Neural progenitor cell (in vitro differentiated cells): ENCODE data around the gene AMD1. TPM values are rescaled to one million over a fixed set of nuclear protein-coding genes. Genes with fewer than 3 reads are reported as not detected.

Experiments used
- DNase-seq: peaks from one replicate; pipeline ENCODE4 v3.0.0-alpha.2; 2016; ENCODE audit warnings: low spot score
- H2AFZ ChIP-seq: fragments of 200-600 bp; sonication (generic); replicated peaks from 2 replicates; pipeline ENCODE4 v1.6.1; 2016; ENCODE audit warnings: antibody characterized with exemption
- H3F3A ChIP-seq: fragments of 200-600 bp; sonication (generic); 2 replicates; pipeline ENCODE4 v1.6.1; 2016; ENCODE audit warnings: antibody characterized with exemption, low read depth
- H3K27ac ChIP-seq: fragments of 200-600 bp; sonication (generic); 2 replicates; pipeline ENCODE4 v1.5.1; 2016; ENCODE audit warnings: mild to moderate bottlenecking
- H3K27me3 ChIP-seq: fragments of 200-600 bp; sonication (generic); 2 replicates; pipeline ENCODE4 v1.6.1; 2016; ENCODE audit warnings: mild to moderate bottlenecking, moderate library complexity
- H3K36me3 ChIP-seq: fragments of 200-600 bp; sonication (generic); 2 replicates; pipeline ENCODE4 v1.5.1; 2016
- H3K4me1 ChIP-seq: fragments of 200-600 bp; sonication (generic); 2 replicates; pipeline ENCODE4 v1.6.1; 2016; ENCODE audit warnings: mixed run types
- H3K4me2 ChIP-seq: fragments of 200-600 bp; sonication (generic); 2 replicates; pipeline ENCODE4 v1.6.1; 2016
- H3K4me3 ChIP-seq: fragments of 200-600 bp; sonication (generic); 2 replicates; pipeline ENCODE4 v1.5.1; 2016
- H3K79me2 ChIP-seq: fragments of 200-600 bp; sonication (generic); 2 replicates; pipeline ENCODE4 v1.6.1; 2016; ENCODE audit warnings: low read depth
- H3K9ac ChIP-seq: fragments of 200-600 bp; sonication (generic); 2 replicates; pipeline ENCODE4 v1.6.1; 2016
- H3K9me3 ChIP-seq: fragments of 200-600 bp; sonication (generic); 2 replicates; pipeline ENCODE4 v1.5.1; 2016; ENCODE audit warnings: low read depth
- H4K20me1 ChIP-seq: fragments of 200-600 bp; sonication (generic); 2 replicates; pipeline ENCODE4 v1.6.1; 2016; ENCODE audit warnings: low read depth
- H3K27ac Mint-ChIP-seq: 3 replicates; pipeline ENCODE4 v1.8.0; 2021; ENCODE audit warnings: mixed read lengths
- H3K27me3 Mint-ChIP-seq: 2 replicates; pipeline ENCODE4 v1.8.0; 2022; ENCODE audit warnings: low read depth, mild to moderate bottlenecking, inconsistent platforms, moderate library complexity, mixed read lengths; ENCODE audit not compliant: insufficient read depth
- H3K36me3 Mint-ChIP-seq: 3 replicates; pipeline ENCODE4 v1.8.0; 2021; ENCODE audit warnings: mixed read lengths
- H3K4me1 Mint-ChIP-seq: 3 replicates; pipeline ENCODE4 v1.8.0; 2021; ENCODE audit warnings: mixed read lengths
- H3K4me3 Mint-ChIP-seq: 3 replicates; pipeline ENCODE4 v1.8.0; 2021; ENCODE audit warnings: mild to moderate bottlenecking, moderate library complexity, mixed read lengths
- H3K9me3 Mint-ChIP-seq: 3 replicates; pipeline ENCODE4 v1.8.0; 2020; ENCODE audit warnings: mixed read lengths
- EZH2 ChIP-seq: fragments of 200-600 bp; sonication (generic); IDR thresholded peaks from 2 replicates; pipeline ENCODE4 v1.6.1; 2017; ENCODE audit warnings: antibody characterized with exemption, mild to moderate bottlenecking, moderate library complexity
- EZH2phosphoT487 ChIP-seq: fragments of 200-600 bp; sonication (generic); IDR thresholded peaks from 2 replicates; pipeline ENCODE4 v1.6.1; 2017; ENCODE audit warnings: antibody characterized with exemption
- total RNA-seq: library from RNA; depleted of rRNA; stranded (reverse); fragments of >200 nt; gene quantifications from 2 replicates; pipeline ENCODE4 v1.2.3, GENCODE V29; 2015; ENCODE audit warnings: low replicate concordance
- TF ChIP-seq, protein P1 (sequence below): fragments of 200-600 bp; sonication (generic); IDR thresholded peaks from 2 replicates; pipeline ENCODE4 v1.5.1; 2017; ENCODE audit warnings: antibody characterized with exemption, mild to moderate bottlenecking

The AMD1 gene
- total RNA-seq: 94.0 and 142 TPM in 2 replicates

DNA sequence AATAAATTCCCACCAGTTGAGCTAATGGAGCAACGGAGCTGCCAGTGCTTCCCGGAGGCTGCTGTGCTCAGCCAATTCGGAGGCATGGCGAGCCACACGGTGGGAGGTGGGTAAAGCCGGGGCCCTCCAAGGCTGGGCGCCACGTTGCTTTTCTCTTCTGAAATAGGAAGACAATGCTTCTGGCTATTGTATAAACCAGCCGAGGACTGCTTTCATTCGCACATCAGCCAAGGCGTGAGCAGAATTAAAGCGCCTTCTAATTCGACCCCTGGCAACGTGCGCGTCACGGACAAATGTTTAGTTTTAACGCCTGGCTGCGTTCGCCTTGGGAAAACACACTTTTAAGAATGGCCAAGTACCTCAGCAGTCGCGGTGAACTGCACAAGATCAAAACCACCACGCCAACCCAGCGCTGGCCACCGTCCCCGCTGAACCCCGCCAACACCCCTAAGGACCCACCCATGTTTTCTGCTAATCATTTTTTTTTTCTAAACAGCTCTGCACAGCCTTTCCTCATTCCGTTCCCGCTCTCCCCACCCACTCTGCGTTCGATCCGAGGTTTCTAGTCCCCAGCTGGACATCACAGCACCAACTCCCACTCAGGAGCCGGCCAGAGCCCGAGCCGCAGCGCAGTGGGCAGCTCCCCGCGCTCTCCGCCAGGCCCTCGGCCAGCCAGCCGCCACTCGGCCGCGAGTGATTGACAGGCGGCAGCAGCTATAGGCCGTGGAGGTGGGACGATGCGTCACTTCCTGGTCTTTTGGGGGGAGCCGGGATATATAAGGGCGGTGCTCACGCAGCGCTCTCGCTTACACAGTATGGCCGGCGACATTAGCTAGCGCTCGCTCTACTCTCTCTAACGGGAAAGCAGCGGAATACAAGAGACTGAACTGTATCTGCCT is at the start of gene AMD1:
TSS of gene AMD1 (plus strand) at position 805 of the 899 bp plus-strand sequence. CDS start 321 bp downstream, outside the sequence.
- Histone ChIP-seq H3K9me3 (no peaks in the 10 kb centered on the region), H3K27me3 (no peaks in the 10 kb centered on the region), H3K9ac (peak within 1 kb of the TSS; percentile 82), H3K27ac (peak within 1 kb of the TSS; percentile 88), H3K4me3 (peak within 1 kb of the TSS; percentile 83), H2AFZ (peak within 1 kb of the TSS; percentile 65), H3F3A (peaks cover 33% of the 10 kb centered on the region), H4K20me1 (peaks cover 42% of the 10 kb centered on the region), H3K4me2 (peak within 1 kb of the TSS; percentile 77), H3K79me2 (peaks cover 58% of the 10 kb centered on the region), H3K4me1 (peaks cover 41% of the 10 kb centered on the region), H3K36me3 (no peaks in the 10 kb centered on the region)
- H3K36me3 Mint-ChIP-seq: no peaks in the 10 kb centered on the region
- TF ChIP-seq, protein P1, sequence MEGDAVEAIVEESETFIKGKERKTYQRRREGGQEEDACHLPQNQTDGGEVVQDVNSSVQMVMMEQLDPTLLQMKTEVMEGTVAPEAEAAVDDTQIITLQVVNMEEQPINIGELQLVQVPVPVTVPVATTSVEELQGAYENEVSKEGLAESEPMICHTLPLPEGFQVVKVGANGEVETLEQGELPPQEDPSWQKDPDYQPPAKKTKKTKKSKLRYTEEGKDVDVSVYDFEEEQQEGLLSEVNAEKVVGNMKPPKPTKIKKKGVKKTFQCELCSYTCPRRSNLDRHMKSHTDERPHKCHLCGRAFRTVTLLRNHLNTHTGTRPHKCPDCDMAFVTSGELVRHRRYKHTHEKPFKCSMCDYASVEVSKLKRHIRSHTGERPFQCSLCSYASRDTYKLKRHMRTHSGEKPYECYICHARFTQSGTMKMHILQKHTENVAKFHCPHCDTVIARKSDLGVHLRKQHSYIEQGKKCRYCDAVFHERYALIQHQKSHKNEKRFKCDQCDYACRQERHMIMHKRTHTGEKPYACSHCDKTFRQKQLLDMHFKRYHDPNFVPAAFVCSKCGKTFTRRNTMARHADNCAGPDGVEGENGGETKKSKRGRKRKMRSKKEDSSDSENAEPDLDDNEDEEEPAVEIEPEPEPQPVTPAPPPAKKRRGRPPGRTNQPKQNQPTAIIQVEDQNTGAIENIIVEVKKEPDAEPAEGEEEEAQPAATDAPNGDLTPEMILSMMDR: no peak
- peak; percentile 7 for TF ChIP-seq EZH2
- H3K4me3 Mint-ChIP-seq: peak within 1 kb of the TSS; percentile 99
- H3K4me1 Mint-ChIP-seq: peaks cover 34% of the 10 kb centered on the region
- H3K9me3 Mint-ChIP-seq: no peaks in the 10 kb centered on the region
- peak within 1 kb of the TSS; percentile 98 for H3K27ac Mint-ChIP-seq
- DNase-seq: peak; percentile 99
- H3K27me3 Mint-ChIP-seq: no peaks in the 10 kb centered on the region

- Histone ChIP-seq H3K9ac (no peak overlapping the region), H3K36me3 (no peaks in the 10 kb centered on the region), H3K4me3 (no peak overlapping the region), H3K27me3 (no peaks in the 10 kb centered on the region), H3K4me1 (no peaks in the 10 kb centered on the region), H3F3A (no peaks in the 10 kb centered on the region), H3K4me2 (no peak overlapping the region), H3K79me2 (no peaks in the 10 kb centered on the region), H2AFZ (no peak overlapping the region), H3K9me3 (no peaks in the 10 kb centered on the region), H3K27ac (no peak overlapping the region), H4K20me1 (no peaks in the 10 kb centered on the region)
- Mint-ChIP-seq H3K27me3 (no peaks in the 10 kb centered on the region), H3K4me3 (no peak overlapping the region), H3K27ac (peak overlapping the region; percentile 25), H3K4me1 (no peaks in the 10 kb centered on the region), H3K9me3 (no peaks in the 10 kb centered on the region), H3K36me3 (no peaks in the 10 kb centered on the region)
- no peak for DNase-seq
- TF ChIP-seq EZH2 (no peak), EZH2phosphoT487 (no peak)
- TF ChIP-seq, protein P1: no peak
Observed at GRCh38 chr6:110826236-110827129, 48.1 kb upstream of the AMD1 start.

DNA sequence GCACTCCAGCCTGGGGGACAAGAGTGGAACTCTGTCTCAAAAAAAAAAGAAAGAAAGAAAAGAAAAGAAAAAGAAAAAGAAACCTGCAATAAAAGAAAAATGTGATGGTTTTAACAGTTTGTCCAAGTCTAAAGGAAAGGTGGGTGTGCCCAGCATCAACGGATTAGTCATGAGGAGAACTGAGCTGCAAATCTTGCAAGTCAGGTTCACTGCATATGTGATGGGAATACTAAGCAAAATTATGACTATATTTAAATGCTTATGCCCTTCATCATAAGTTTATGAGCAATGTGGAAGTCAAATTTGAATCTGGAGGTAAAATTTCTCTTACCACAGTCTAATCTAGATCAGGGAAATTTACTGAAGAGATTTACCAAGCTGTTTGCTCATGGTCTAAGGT is 46.2 kb upstream of the AMD1 start:
- H2AFZ ChIP-seq: no peak overlapping the region
- TF ChIP-seq, protein P1: no peak
- TF ChIP-seq EZH2 (no peak), EZH2phosphoT487 (no peak)
- no peaks in the 10 kb centered on the region for H3K79me2 ChIP-seq
- no peaks in the 10 kb centered on the region for H3K4me1 Mint-ChIP-seq
- H3K4me1 ChIP-seq: no peaks in the 10 kb centered on the region
- no peaks in the 10 kb centered on the region for H3K36me3 ChIP-seq
- no peak overlapping the region for H3K27ac ChIP-seq
- no peak overlapping the region for H3K9ac ChIP-seq
- no peaks in the 10 kb centered on the region for H3F3A ChIP-seq
- no peak overlapping the region for H3K4me3 ChIP-seq
- no peak overlapping the region for H3K27ac Mint-ChIP-seq
- no peaks in the 10 kb centered on the region for H3K9me3 ChIP-seq
- no peaks in the 10 kb centered on the region for H3K9me3 Mint-ChIP-seq
- H3K4me3 Mint-ChIP-seq: no peak overlapping the region
- H3K4me2 ChIP-seq: no peak overlapping the region
- H3K36me3 Mint-ChIP-seq: no peaks in the 10 kb centered on the region
- no peak for DNase-seq
- no peaks in the 10 kb centered on the region for H4K20me1 ChIP-seq
- H3K27me3 Mint-ChIP-seq: peaks cover 4% of the 10 kb centered on the region
- H3K27me3 ChIP-seq: no peaks in the 10 kb centered on the region
